SK-N-SH (cell line): ENCODE results near the gene ANKRD40. TPM values are rescaled to one million over a fixed set of nuclear protein-coding genes. Genes with fewer than 3 reads are reported as not detected.

ENCODE experiments used
- CTCF ChIA-PET: fragments of 300-600, 350-600 bp; formaldehyde crosslinking; extraction: SDS; loops from one replicate; lab custom pipeline; 2021; lab: Yijun Ruan, JAX
- POLR2A ChIA-PET: fragments of 350-600 bp; sonication (Branson Sonifier 250); formaldehyde crosslinking; extraction: SDS; loops from one replicate; lab custom pipeline; 2020; ENCODE audit warnings: antibody characterized with exemption, inconsistent platforms; lab: Yijun Ruan, JAX
- DNase-seq: peaks from one replicate; pipeline ENCODE4 v3.0.0; 2012
- H2AFZ ChIP-seq: fragments of 200-600 bp; sonication (generic); 2 replicates; pipeline ENCODE4 v1.8.1; 2016; ENCODE audit warnings: antibody characterized with exemption, mild to moderate bottlenecking, low read depth
- H3F3A ChIP-seq: fragments of 200-600 bp; sonication (generic); replicated peaks from 2 replicates; pipeline ENCODE3; 2016; ENCODE audit warnings: antibody characterized with exemption, mild to moderate bottlenecking; ENCODE audit not compliant: insufficient read depth
- H3K27ac ChIP-seq, 2 experiments: fragments of 200-500 bp in 1 of 2; fragments of 200-600 bp in 1 of 2; sonication (Bioruptor generic) in 1 of 2; sonication (generic), shearing (Covaris generic) in 1 of 2; 2 replicates each; pipeline versions ENCODE4 v1.5.1 to v1.6.1; 2014 to 2016; ENCODE audit warnings: low read depth in 2 of 2, inconsistent platforms in 1 of 2, low read length in 1 of 2, mild to moderate bottlenecking in 1 of 2, mixed read lengths in 1 of 2
- H3K27me3 ChIP-seq: fragments of 200-600 bp; sonication (generic), shearing (Covaris generic); 2 replicates; pipeline ENCODE4 v1.6.1; 2016; ENCODE audit warnings: mixed run types; ENCODE audit not compliant: insufficient read depth
- H3K36me3 ChIP-seq, 2 experiments: fragments of 200-500 bp in 1 of 2; fragments of 200-600 bp in 1 of 2; sonication (Bioruptor generic) in 1 of 2; sonication (generic) in 1 of 2; replicated peaks in 1 of 2; 2 replicates each; pipeline versions ENCODE3 to v1.5.1; 2014 to 2016; ENCODE audit warnings: low read length in 1 of 2, mild to moderate bottlenecking in 1 of 2; ENCODE audit not compliant: insufficient read depth in 2 of 2, control insufficient read depth in 1 of 2
- H3K4me1 ChIP-seq, 2 experiments: fragments of 200-500 bp in 1 of 2; fragments of 200-600 bp in 1 of 2; sonication (Bioruptor generic) in 1 of 2; sonication (generic), shearing (Covaris generic) in 1 of 2; 2 replicates each; pipeline versions ENCODE4 v1.5.1 to v1.6.1; 2014 to 2016; ENCODE audit warnings: low read depth in 1 of 2, low read length in 1 of 2, mixed run types in 1 of 2; ENCODE audit not compliant: insufficient read depth in 2 of 2, control insufficient read depth in 1 of 2
- H3K4me2 ChIP-seq: fragments of 200-600 bp; sonication (generic), shearing (Covaris generic); 2 replicates; pipeline ENCODE4 v1.6.1; 2017; ENCODE audit warnings: mixed run types
- H3K4me3 ChIP-seq, 2 experiments: fragments of 200-500 bp in 1 of 2; fragments of 200-600 bp in 1 of 2; sonication (Bioruptor generic) in 1 of 2; sonication (generic), shearing (Covaris generic) in 1 of 2; 2 replicates each; pipeline versions ENCODE4 v1.5.1 to v1.8.1; 2014 to 2016; ENCODE audit warnings: low read depth in 2 of 2, inconsistent platforms in 1 of 2, low read length in 1 of 2, mild to moderate bottlenecking in 1 of 2, mixed read lengths in 1 of 2, moderate library complexity in 1 of 2
- H3K79me2 ChIP-seq: fragments of 200-600 bp; sonication (generic); 2 replicates; pipeline ENCODE4 v1.8.1; 2017; ENCODE audit warnings: mild to moderate bottlenecking; ENCODE audit not compliant: insufficient read depth
- H3K9ac ChIP-seq: fragments of 200-600 bp; sonication (generic); 2 replicates; pipeline ENCODE4 v1.6.1; 2017; ENCODE audit warnings: mixed run types
- H3K9me2 ChIP-seq: fragments of 200-600 bp; sonication (generic); 2 replicates; pipeline ENCODE4 v1.6.1; 2017; ENCODE audit warnings: mixed run types
- H3K9me3 ChIP-seq: fragments of 200-600 bp; sonication (generic); 2 replicates; pipeline ENCODE4 v1.6.1; 2017; ENCODE audit warnings: mixed run types, mild to moderate bottlenecking, moderate library complexity
- H4K20me1 ChIP-seq: fragments of 200-600 bp; sonication (generic); 2 replicates; pipeline ENCODE4 v1.6.1; 2017; ENCODE audit warnings: mild to moderate bottlenecking, mixed run types; ENCODE audit not compliant: insufficient read depth
- CTCF ChIP-seq: fragments of 200-600 bp; sonication (generic); IDR thresholded peaks from 2 replicates; pipeline ENCODE4 v1.6.1; 2017; ENCODE audit warnings: antibody characterized with exemption, mild to moderate bottlenecking, moderate library complexity
- JUND ChIP-seq: IDR thresholded peaks from 2 replicates; pipeline ENCODE4 v1.4.0; 2012
- MAX ChIP-seq: IDR thresholded peaks from 2 replicates; pipeline ENCODE4 v1.4.0; 2012; ENCODE audit warnings: low read depth
- MXI1 ChIP-seq: IDR thresholded peaks from 2 replicates; pipeline ENCODE4 v1.6.1; 2012; ENCODE audit warnings: mild to moderate bottlenecking, low read depth, low read length, improper control_type of control experiment
- NFIC ChIP-seq: IDR thresholded peaks from 2 replicates; pipeline ENCODE4 v1.4.0; 2012; ENCODE audit warnings: borderline replicate concordance
- NRF1 ChIP-seq: IDR thresholded peaks from 2 replicates; pipeline ENCODE4 v1.6.1; 2012; ENCODE audit warnings: low read depth, mild to moderate bottlenecking, low read length
- RCOR1 ChIP-seq: fragments of 150-350 bp; IDR thresholded peaks from 2 replicates; pipeline ENCODE4 v1.6.1; 2017; ENCODE audit warnings: antibody characterized with exemption, low read length
- SIN3A ChIP-seq: IDR thresholded peaks from 2 replicates; pipeline ENCODE4 v1.6.1; 2012; ENCODE audit warnings: low read depth, mild to moderate bottlenecking, low read length, moderate library complexity, borderline replicate concordance
- SMC3 ChIP-seq: IDR thresholded peaks from 2 replicates; pipeline ENCODE4 v1.6.1; 2012; ENCODE audit warnings: low read depth, low read length, improper control_type of control experiment
- USF2 ChIP-seq: fragments of 150-350 bp; IDR thresholded peaks from 2 replicates; pipeline ENCODE4 v1.6.1; 2017; ENCODE audit warnings: antibody characterized with exemption, low read length, low read depth, borderline replicate concordance
- YY1 ChIP-seq: IDR thresholded peaks from 2 replicates; pipeline ENCODE4 v1.4.0; 2012; ENCODE audit warnings: low read depth, mild to moderate bottlenecking
- ZBTB33 ChIP-seq: IDR thresholded peaks from 2 replicates; pipeline ENCODE4 v1.4.0; 2012; ENCODE audit warnings: low read depth, borderline replicate concordance
- WGBS: methylation state at CpG from one replicate; pipeline ENCODE4 v1.1.6; 2017; ENCODE audit warnings: low lambda C conversion rate; 5-methylcytosine and 5-hydroxymethylcytosine counted together
- polyA plus RNA-seq, 3 experiments: library from polyadenylated mRNA; depleted of rRNA; stranded (reverse); fragments of >200 nt; gene quantifications; 2 replicates each; pipeline ENCODE4 v1.2.3, GENCODE V29; 2012

The ANKRD40 gene
- polyA plus RNA-seq, 1 of the 3 experiments (the other 2 are of a cell fraction): 33.6 TPM

GRCh38 chr17:50689251-50689650 is 18.5 kb downstream of the ANKRD40 start (continued):
- TF ChIP-seq MAX: peak; percentile 65; the same call in 1 of the 2 replicates

GRCh38 chr17:50688245-50688644 is 19.5 kb downstream of the ANKRD40 start:
- TF ChIP-seq SIN3A: no peak
- TF ChIP-seq USF2: no peak
- no peak for TF ChIP-seq MXI1
- Histone ChIP-seq H3K9me2 (no peaks in the 10 kb centered on the region), H3K27me3 (no peaks in the 10 kb centered on the region), H3K36me3 (peaks cover 11 to 21% of the 10 kb centered on the region in 2 experiments), H3K27ac (no peak overlapping the region), H3K9me3 (no peaks in the 10 kb centered on the region), H3K4me1 (peaks cover 39 to 53% of the 10 kb centered on the region in 2 experiments), H3K4me3 (no peak overlapping the region), H3K79me2 (no peaks in the 10 kb centered on the region), H3F3A (peaks cover 34% of the 10 kb centered on the region), H2AFZ (no peak overlapping the region), H3K4me2 (no peak overlapping the region), H4K20me1 (no peaks in the 10 kb centered on the region), H3K9ac (no peak overlapping the region)
- WGBS: 84% methylated on average over 3 of the region's 3 CpGs
- ChIA-PET CTCF (interaction anchor here (0.9 to 21.2 kb wide), 4 partner anchors 10 to 141 kb away, joined by 3 to 799 read pairs (median 232); partner anchors contain the start of genes ABCC3 and SPATA20), POLR2A (no interaction called here)
- no peak for DNase-seq

GRCh38 chr17:50687200-50688066 is 20.3 kb downstream of the ANKRD40 start:
- H4K20me1 ChIP-seq: no peaks in the 10 kb centered on the region
- no peaks in the 10 kb centered on the region for H3K9me3 ChIP-seq
- ChIA-PET POLR2A (no interaction called here), CTCF (interaction anchor here (1.0 to 21.2 kb wide), 5 partner anchors 11 to 140 kb away, joined by 3 to 799 read pairs (median 108); partner anchors contain the start of genes ABCC3 and SPATA20)
- H3K4me3 ChIP-seq: no peak overlapping the region
- whole genome bisulfite sequencing: 81% methylated on average over 16 of the region's 16 CpGs
- H3K9ac ChIP-seq: peak overlapping the region; percentile 16; the same call in 1 of the 2 replicates
- peak; percentile 51 for DNase-seq
- H3F3A ChIP-seq: peaks cover 31% of the 10 kb centered on the region
- H2AFZ ChIP-seq: peak overlapping the region; percentile 48; the same call in 1 of the 2 replicates
- H3K79me2 ChIP-seq: no peaks in the 10 kb centered on the region
- peak overlapping the region; percentile 77 to 85 for H3K27ac ChIP-seq
- H3K4me2 ChIP-seq: peak overlapping the region; percentile 28; the same call in 1 of the 2 replicates
- peaks cover 8 to 13% of the 10 kb centered on the region in 2 experiments for H3K36me3 ChIP-seq
- no peaks in the 10 kb centered on the region for H3K9me2 ChIP-seq
- H3K4me1 ChIP-seq: peaks cover 31 to 47% of the 10 kb centered on the region in 2 experiments; a peak in 3 of 4 replicates
- H3K27me3 ChIP-seq: no peaks in the 10 kb centered on the region
- TF ChIP-seq NRF1: no peak
- TF ChIP-seq YY1: no peak
- TF ChIP-seq SMC3: no peak
- TF ChIP-seq MXI1: no peak
- no peak for TF ChIP-seq ZBTB33
- TF ChIP-seq USF2: no peak
- TF ChIP-seq RCOR1: no peak
- TF ChIP-seq NFIC: no peak
- no peak for TF ChIP-seq CTCF
- TF ChIP-seq JUND: no peak
